ENCODE data around the gene BAIAP2.
A peak's percentile ranks its signal among the peaks of the same experiment; 100 is the strongest.

BAIAP2 gene

GRCh38 chr17:81163051-81163695 is 128.2 kb downstream of the BAIAP2 start:
- DNase-seq = no peak

DNA sequence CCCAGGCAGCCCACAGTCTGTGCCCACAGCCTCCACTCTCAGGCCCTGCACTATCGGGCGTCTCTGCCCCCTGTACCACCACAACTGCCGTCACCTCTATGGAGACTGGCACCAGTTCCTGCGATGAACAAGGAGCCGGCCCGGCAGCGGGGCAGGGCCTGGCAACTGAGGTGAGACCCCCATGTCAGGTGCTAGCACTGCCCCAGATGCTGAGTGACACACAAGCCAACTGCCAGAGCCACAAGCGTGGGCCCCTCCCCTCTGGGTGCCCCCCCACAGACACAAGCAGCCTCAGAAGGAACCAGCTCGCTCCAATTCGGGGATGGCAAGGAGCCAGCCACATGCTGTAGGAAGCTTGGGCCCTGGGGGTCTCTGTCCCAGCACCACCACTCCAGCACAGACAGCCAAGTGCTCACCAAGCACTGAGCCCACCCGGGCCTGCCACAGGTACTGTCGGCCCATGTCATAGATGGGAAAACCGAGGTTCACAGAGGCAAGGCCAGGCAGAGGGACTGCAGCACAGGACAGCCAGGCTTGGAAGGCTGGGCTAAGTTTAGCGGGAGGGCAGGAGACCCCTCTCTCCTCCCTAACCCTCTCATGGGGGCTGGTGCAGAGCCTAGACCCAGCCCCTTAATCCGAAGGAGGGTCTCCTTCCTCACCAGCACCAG is 128.9 kb downstream of the BAIAP2 start:
- DNase-seq = no peak

GRCh38 chr17:81164371-81165245 is 129.7 kb downstream of the BAIAP2 start:
- peak; percentile 59 for DNase-seq

DNA sequence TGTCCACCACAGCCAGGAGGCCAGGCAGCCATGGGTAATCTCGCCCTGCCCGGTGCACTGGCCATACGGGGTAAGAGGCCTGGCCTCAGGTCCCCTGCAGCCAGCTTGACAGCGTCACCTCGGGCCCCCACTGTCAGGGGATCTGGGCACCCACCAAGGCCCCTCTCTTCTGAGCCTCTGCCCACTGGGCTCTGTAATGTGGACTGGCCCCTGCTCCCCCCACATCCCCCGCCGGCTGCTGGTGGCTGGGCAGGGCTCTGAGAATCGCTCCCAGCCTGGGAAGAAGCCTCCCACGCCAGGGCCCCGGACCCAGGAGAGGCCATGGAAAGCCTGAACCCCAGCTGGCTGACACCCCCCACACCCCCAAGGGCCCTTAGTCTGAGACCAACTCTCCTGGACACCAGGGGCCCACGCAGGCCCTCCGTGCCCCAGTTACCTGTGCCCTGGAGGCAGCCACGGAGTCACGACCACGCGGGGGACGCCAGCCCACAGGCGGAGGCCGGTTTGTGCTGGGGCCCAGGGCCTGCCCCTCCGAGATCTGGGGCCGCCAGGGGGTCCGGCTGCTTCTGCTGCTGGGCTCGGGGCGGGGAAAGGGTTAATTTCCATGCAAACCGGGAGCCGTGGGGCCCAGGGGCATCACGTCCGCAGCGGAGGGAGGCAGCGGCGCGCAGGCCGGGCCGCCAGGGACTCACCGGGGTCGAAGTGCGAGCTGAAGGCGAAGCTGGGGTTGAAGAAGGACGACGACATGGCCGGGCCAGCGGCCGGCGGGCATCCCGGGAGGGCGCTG is 130.5 kb downstream of the BAIAP2 start, which contains the start of gene PVALEF:
PVALEF (plus strand) TSS at position 262 of the 787 bp plus-strand sequence. CDS start 15,720 bp downstream, outside the sequence.
- DNase-seq = peak; percentile 54

- peak; percentile 23 for DNase-seq
Observed at GRCh38 chr17:81166033-81166492, 131.1 kb downstream of the BAIAP2 start, which contains the start of gene AATK. Gene AATK (minus strand): TSS chr17:81166221. CDS start chr17:81165992, 229 bp downstream.

Measured in midbrain (tissue), 1 donor.